Measurements from ENCODE around the gene ENAM.
A peak's percentile ranks its signal among the peaks of the same experiment; 100 is the strongest.
"Not testable (repeated sequence)": the region's sequence is repeated elsewhere in the genome, so short reads cannot be mapped to it uniquely, and the experiment has no call there.

The ENAM gene

DNA sequence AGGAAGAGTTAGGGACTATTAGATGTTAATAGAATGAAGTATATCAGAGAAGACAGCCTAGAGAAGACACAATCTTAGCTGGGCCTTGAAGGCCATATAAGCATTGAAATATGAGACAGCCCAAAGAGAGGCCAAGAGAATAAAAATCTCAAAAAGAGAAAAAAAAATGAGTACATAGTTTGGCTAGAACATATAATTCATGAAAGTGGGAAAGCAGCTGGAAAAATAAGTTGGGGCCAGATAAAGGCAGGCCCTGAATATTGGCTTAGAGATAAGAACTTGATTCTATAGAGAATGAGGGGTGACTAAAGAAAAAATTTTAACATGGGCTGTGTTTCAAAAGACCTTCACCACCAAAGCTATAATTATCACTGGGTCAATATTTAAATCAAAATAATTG, 52.4 kb downstream of the ENAM start:
- DNase-seq, result no peak

DNA sequence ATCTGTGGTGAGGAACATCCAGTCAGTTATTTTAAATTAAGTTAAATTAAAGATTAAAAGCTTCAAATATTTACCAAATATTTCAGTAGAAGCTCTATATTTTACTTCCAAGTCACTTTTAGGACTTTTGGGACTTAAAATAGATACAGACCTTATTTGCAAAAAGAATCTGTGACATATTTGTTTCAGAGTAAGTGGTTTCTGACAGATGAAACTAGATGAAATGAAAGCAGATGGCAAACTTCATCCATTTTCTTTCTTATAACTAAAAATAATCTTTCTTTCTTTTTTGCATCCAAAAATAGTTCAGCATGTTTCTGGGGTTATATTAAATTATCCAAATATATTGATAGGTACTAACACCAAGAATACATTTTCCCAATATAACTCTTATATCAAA, 53.2 kb downstream of the ENAM start:
- no peak for DNase-seq

DNA sequence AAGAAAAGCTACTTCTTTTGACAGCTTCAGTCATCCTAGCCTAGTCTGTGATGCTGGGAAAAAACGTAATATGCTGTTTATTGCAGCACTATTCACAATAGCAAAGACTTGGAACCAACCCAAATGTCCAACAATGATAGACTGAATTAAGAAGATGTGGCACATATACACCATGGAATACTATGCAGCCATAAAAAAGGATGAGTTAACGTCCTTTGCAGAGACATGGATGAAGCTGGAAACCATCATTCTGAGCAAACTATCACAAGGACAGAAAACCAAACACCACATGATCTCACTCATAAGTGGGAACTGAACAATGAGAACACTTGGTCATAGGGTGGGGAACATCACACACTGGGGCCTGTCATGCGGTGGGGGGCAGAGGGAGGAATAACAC, 53.6 kb downstream of the ENAM start:
- DNase-seq, result not testable (repeated sequence)

DNA sequence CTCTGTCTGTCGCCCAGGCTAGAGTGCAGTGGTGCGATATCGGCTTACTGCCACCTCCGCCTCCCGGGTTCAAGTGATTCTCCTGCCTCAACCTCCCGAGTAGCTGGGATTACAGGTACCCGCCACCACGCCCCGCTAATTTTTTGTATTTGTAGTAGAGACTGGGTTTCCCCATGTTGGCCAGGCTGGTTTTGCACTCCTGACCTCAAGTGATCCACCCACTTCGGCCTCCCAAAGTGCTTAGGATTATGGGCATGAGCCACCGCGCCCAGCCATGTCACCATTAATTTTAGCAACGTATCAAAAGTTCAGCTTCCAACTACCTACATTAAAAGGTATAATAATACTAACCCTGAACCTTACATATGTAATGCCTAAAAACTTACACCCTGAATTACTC, 58.8 kb downstream of the ENAM start:
- peak; percentile 27 to 42 (median 28) for DNase-seq

DNA sequence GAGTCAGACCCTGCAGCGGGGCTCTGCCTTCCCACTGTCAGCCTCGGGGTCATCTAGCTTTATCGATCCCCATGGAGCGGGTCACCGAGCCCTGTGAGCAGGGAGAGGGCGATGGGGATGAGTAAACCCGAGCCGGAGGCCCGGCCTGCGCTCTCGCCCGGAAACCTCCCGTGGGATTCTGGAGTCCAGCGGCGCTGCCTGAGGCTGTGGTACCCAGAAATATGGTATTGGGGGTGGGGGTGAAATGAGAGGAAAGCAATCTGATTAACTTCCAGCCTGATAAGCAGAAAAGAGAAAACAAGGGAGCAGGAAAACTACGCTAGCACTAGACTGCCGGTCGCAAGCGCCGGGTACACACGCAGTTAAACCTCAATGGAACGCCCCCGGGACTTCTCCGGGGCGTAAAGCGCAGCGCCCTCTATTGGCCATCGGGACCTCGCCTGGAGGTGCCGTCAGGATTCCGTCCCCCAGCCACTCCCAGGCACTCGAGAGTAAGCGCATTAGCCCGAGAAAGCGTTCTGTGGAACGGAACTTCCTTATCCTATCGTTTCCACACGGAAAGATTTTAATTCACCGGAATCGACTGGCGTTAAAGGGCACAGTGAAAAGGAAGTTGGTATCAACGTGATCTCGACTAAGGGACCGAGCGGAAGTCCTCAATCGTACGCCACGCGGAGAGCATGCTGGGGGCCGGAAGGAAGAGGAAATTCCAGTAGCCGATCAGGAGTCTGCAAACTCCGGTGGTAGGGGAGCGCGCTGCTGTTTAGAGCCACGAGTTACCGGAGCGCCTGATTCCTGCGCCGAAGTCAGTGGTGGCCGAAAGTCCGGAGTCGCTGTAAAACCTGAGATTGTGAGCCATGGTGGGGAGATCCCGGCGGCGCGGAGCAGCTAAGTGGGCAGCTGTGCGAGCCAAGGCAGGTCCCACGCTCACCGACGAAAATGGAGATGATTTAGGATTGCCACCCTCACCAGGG, 59.6 kb downstream of the ENAM start, which contains the start of gene UTP3:
UTP3 (plus strand) TSS at position 712 of the 974 bp plus-strand sequence; CDS start at position 858, 146 bp downstream.
- peak; percentile 98 to 99 (median 99) for DNase-seq

DNA sequence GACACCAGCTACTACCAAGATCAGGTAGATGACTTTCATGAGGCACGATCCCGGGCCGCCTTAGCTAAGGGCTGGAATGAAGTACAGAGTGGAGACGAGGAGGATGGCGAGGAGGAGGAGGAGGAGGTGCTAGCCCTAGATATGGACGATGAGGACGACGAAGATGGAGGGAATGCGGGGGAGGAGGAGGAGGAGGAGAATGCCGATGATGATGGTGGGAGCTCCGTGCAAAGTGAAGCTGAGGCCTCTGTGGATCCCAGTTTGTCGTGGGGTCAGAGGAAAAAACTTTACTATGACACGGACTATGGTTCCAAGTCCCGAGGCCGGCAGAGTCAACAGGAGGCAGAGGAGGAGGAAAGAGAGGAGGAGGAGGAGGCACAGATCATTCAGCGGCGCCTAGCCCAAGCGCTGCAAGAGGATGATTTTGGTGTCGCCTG, 60.3 kb downstream of the ENAM start:
- DNase-seq, result no peak

DNA sequence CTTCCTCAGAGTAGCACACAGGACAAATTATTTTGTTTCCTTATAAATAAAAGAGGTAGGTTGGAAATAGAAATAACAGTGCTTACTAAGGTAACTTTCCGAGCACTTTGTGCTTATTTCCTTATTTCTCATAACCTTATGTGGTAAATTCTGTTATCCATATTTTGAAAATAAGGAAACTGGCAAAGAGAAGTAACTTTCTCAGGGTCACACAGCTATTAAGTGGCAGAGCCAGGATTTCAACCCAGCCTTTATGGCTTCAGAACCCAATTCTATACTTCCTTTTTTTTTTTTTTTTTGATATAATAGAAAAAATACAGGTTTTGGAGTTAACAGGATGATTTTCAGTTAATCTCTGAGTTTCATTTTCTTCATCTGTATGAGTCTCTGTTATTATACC, 63.1 kb downstream of the ENAM start:
- peak; percentile 65 to 73 (median 68) for DNase-seq

DNA sequence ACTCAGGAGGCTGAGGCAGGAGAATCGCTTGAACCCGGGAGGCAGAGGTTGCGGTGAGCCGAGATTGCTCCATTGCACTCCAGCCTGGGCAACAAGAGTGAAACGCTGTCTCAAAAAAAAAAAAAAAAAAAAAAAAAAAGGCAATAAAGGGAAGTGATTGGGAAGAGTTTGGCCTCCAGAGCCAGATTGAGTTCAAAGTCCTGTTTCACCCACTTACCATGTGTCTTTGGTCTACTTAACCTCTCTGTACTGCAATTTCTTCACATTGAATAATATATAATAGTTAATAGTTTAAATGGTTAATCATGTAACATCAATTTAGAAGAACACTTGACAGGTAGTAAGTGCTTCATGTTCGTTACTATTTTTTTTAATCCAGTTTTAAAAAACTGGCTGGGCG, 66.1 kb downstream of the ENAM start:
- not testable (repeated sequence) for DNase-seq
